ENCODE results near the gene BUB1. TPM values are rescaled to one million over a fixed set of nuclear protein-coding genes. Genes with fewer than 3 reads are reported as not detected.
"Not testable (repeated sequence)": the region's sequence is repeated elsewhere in the genome, so short reads cannot be mapped to it uniquely, and the experiment has no call there.

BUB1 gene
- total RNA-seq, 1 donor from 2014 or later = 57.2 TPM

GRCh38 chr2:110642360-110642759 lies 35.5 kb downstream of the BUB1 start:
- no peak for DNase-seq (ENCODE audit: low read depth)
- H3K4me3 ChIP-seq (ENCODE audit: low read depth, low read length) = no peak overlapping the region
- no peak for TF ChIP-seq CTCF (conservative IDR thresholded peaks at IDR 0.05; ENCODE audit: low read depth, low read length)

GRCh38 chr2:110639972-110640371 lies 37.9 kb downstream of the BUB1 start:
- TF ChIP-seq CTCF (conservative IDR thresholded peaks at IDR 0.05; ENCODE audit: low read depth, low read length) = no peak
- no peak for DNase-seq (ENCODE audit: low read depth)
- no peak overlapping the region for H3K4me3 ChIP-seq (ENCODE audit: low read depth, low read length)

- no peak for DNase-seq (ENCODE audit: low read depth)
- no peak overlapping the region for H3K4me3 ChIP-seq (ENCODE audit: low read depth, low read length)
- no peak for TF ChIP-seq CTCF (conservative IDR thresholded peaks at IDR 0.05; ENCODE audit: low read depth, low read length)
These were observed 38.7 kb downstream of the BUB1 start for GRCh38 chr2:110638952-110639695.

GRCh38 chr2:110638004-110638403 lies 39.9 kb downstream of the BUB1 start:
- no peak overlapping the region for H3K4me3 ChIP-seq (ENCODE audit: low read depth, low read length)
- TF ChIP-seq CTCF (conservative IDR thresholded peaks at IDR 0.05; ENCODE audit: low read depth, low read length) = no peak
- no peak for DNase-seq (ENCODE audit: low read depth)

GRCh38 chr2:110637093-110637492 lies 40.8 kb downstream of the BUB1 start:
- no peak overlapping the region for H3K4me3 ChIP-seq (ENCODE audit: low read depth, low read length)
- no peak for DNase-seq (ENCODE audit: low read depth)
- no peak for TF ChIP-seq CTCF (conservative IDR thresholded peaks at IDR 0.05; ENCODE audit: low read depth, low read length)

GRCh38 chr2:110635949-110636628 lies 41.8 kb downstream of the BUB1 start:
- not testable (repeated sequence) for DNase-seq (ENCODE audit: low read depth)

GRCh38 chr2:110627348-110627747 lies 50.5 kb downstream of the BUB1 start:
- DNase-seq (ENCODE audit: low read depth); H3K4me3 ChIP-seq (ENCODE audit: low read depth, low read length): not testable (repeated sequence)

More at GRCh38 chr2:110635949-110636628, 41.8 kb downstream of the BUB1 start:
- not testable (repeated sequence) for H3K4me3 ChIP-seq (ENCODE audit: low read depth, low read length)

GRCh38 chr2:110619326-110619939 lies 58.4 kb downstream of the BUB1 start:
- not testable (repeated sequence) for DNase-seq (ENCODE audit: low read depth); H3K4me3 ChIP-seq (ENCODE audit: low read depth, low read length)

GRCh38 chr2:110613927-110614326 lies 63.9 kb downstream of the BUB1 start:
- not testable (repeated sequence) for H3K4me3 ChIP-seq (ENCODE audit: low read depth, low read length); DNase-seq (ENCODE audit: low read depth)

- H3K4me3 ChIP-seq (ENCODE audit: low read depth, low read length); DNase-seq (ENCODE audit: low read depth): not testable (repeated sequence)
These were observed 67.1 kb downstream of the BUB1 start for GRCh38 chr2:110610613-110611250.

GRCh38 chr2:110609843-110610612 lies 67.8 kb downstream of the BUB1 start:
- not testable (repeated sequence) for H3K4me3 ChIP-seq (ENCODE audit: low read depth, low read length); DNase-seq (ENCODE audit: low read depth)

Measured in epithelial cell of proximal tubule (primary cell).